Measurements from ENCODE around the gene TPRG1L.

TPRG1L gene

GRCh38 chr1:3663999-3664699 is 39.3 kb downstream of the TPRG1L start:
- no peak for DNase-seq (ENCODE audit: low read depth in 3 of 3)

DNA sequence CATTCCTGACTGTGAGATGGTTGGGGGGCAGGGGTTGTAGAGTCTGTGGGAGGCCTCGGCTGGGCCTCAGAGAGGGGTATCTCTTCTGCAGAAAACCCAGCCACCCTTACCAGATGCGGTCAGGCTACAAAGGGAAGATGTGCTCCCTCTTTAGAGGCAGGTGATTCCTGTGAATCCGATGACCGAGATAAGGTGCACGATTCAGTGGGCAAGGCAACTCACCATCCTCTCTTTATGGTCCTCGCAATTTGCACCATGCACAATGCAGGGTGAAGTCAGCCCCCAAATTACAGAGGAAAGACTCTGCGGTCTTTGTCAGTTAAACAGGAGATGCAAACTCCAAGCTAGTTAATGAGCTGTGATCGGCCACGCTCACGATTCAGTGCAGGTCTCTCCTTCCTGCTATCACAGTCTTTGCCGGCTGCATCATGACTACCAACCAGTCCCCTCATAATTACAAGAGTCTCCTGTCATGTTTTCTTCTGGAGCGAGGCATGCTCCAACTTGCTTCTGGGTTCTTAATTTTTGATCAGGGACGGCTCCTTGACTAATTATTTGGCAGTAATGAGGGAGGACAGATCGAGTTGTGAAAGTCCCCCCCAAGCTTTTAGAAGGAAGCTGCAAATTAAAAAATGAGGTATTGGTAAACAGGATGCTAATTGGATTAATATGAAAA is 40.0 kb downstream of the TPRG1L start:
- DNase-seq (ENCODE audit: low read depth in 3 of 3) = no peak

- DNase-seq (ENCODE audit: low read depth in 3 of 3) = no peak
Observed at GRCh38 chr1:3668148-3668547, 43.3 kb downstream of the TPRG1L start.

DNA sequence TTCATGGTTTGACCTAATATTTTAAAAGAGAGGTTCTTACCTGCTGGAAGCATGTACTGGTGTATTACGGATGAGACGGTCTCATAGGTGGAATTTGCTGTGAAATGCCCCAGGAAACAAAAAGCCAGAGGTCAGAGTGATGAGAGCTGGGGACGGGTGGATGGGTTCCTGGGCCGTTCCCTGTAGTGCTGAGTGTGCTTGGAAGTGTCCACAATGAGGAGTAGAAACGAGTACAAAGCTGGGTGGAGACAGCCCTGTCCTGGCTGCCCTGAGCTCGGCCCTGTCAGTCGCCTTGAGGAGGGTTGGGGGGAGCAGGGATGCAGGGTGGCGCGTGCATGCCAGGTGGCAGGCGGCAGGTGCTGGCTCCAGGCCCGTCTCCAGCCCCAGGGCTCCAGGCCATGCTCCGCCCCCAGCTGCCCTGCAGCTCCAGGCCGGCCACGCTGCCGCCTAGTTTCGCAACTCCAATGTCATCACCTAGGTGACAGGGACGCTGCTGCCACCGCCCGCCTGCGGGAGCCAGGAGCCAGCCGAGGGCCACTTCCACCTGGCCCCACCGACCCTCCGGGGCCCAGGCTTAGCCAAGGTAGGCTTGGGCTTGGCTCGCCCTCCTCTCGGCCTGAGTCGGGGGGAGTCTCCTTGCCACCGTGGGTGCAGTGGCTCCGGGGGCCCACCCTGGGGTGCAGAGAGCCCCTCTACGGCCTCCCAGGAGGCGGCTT is 43.9 kb downstream of the TPRG1L start:
- no peak for DNase-seq (ENCODE audit: low read depth in 3 of 3)

DNA sequence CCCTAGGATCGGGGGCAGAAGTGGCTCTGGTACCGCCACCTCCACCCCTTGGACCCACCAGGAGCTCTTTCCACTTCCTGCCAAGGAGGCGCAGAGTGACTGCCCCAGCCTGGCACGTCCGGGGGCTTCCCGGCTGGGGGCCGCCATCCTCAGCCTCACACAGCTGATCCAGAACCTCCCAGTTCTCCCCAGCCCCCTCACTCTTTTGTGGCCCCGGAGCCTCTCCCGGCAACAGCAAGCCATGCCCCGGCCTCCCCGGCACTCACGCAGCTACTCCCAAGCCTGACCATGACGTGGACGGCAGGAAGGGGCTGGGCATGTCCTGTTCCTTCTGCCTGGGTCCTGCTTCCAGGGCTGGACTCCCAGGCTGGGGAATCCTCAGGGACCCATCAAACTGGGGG is 44.6 kb downstream of the TPRG1L start:
- no peak for DNase-seq (ENCODE audit: low read depth in 3 of 3)

DNA sequence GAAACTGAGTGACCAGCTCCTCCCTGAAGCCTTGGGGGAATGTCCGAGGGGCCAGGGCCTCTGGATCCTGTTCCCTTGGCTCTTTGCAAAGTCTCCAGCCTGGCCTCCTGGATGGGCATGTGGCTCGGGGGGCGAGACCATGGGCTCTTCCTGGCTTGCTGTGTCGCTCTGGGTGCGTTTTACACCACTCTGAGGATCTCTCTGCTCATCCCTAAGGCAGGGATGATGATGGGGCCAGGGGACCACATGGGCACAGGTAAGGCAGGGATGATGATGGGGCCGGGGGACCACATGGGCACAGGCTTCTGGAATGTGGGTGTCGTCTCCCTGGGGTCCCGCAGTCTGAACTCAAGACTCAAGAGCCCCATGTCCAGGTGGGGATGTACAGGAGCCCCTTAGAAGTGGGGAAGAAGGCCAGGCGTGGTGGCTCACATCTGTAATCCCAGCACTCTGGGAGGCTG is 45.2 kb downstream of the TPRG1L start:
- no peak for DNase-seq (ENCODE audit: low read depth in 3 of 3)

GRCh38 chr1:3670823-3671265 is 46.0 kb downstream of the TPRG1L start:
- DNase-seq (ENCODE audit: low read depth in 3 of 3) = no peak

DNA sequence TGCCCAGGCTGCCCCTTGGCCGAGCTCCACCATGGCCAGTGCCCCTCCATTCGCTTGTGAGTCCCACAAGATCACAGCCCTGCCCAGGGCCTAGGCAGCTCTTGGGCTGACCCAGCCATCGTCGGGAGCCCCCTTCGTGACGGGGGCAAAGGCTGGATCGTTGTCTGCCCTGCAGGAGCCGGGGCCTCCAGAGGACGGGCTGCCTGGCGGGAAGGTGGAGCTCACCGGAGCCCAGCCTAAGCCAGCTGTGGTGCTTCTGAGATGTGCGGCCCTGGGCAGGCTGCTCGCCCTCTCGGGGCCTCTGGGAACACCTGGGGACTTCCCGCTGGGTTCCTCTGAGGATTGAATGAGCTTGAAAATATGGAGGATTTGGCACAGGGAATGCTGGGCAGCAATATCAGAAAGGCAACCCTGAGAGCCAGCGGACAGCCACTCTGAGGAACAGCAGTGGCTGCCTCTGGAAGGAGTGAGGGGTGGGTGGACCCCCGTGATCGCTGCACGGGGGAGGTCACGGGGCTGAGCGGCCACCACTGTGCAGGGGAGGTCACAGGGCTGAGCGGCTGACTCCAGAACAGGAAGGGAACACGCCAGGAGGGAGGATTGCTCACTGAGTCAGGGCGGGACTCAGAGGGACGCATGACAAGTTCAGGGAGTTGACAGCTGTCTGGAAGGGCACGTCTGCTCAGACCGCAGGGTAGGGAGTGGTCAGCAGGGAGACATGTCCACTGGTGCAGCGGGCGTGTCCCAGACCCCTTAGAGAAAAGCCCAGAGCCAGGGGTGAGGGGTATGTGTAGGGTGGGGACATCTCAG is 46.8 kb downstream of the TPRG1L start:
- DNase-seq (ENCODE audit: low read depth in 3 of 3) = no peak

DNA sequence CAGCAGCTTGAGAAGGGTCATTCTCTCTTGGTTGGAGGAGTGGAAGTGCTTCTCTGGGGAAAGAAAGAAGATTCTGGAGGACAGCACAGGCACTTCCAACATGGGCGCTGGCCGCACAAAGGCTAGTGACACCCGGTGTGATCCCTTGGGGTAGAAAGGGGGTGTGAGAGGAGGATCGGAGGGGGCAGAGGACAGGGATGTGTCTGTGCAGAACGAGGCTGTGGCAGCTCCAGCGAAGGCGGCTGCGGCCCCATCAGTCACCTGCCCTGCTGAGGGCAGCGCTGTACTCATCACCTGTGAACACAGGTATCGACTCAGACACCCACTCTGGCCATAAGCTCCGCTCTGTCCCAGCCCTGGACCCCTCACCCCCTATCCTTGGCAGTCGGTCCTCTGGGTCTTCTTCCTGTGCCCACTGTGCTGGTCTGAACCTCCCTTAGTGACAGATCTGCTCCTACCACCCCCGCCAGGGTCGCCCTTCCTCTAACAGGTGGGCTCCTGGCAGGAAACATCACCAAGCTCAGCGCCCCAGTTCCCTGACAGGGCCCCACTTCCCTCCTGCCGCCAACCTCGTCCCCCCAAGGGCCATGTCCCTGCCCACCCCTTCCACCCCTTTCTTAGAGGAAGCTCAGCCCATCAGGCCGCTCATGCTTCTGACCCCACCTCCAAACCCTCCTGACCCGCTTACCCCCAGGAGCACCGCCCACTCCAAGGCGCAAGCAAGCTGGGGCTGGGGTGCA is 47.6 kb downstream of the TPRG1L start:
- no peak for DNase-seq (ENCODE audit: low read depth in 3 of 3)

DNA sequence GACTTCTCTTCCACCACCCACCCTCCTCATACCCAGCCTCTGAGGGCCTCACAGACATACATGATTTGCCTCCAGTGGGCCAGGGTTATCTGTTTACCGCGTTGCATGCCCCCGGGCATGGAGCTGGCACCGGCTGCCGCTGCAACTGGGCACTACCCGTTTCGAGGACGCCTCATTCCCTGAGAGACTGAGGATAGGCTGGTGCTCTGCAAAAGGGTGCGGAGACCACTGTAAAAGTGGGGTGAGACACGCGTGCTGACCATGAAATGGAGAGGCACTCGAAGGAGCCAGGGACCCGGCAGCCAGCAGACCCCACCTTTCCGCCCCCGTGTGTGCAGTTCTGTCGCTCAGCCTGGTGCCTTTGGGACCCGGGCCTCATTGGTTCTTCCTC is 48.2 kb downstream of the TPRG1L start:
- DNase-seq (ENCODE audit: low read depth in 3 of 3) = no peak

DNA sequence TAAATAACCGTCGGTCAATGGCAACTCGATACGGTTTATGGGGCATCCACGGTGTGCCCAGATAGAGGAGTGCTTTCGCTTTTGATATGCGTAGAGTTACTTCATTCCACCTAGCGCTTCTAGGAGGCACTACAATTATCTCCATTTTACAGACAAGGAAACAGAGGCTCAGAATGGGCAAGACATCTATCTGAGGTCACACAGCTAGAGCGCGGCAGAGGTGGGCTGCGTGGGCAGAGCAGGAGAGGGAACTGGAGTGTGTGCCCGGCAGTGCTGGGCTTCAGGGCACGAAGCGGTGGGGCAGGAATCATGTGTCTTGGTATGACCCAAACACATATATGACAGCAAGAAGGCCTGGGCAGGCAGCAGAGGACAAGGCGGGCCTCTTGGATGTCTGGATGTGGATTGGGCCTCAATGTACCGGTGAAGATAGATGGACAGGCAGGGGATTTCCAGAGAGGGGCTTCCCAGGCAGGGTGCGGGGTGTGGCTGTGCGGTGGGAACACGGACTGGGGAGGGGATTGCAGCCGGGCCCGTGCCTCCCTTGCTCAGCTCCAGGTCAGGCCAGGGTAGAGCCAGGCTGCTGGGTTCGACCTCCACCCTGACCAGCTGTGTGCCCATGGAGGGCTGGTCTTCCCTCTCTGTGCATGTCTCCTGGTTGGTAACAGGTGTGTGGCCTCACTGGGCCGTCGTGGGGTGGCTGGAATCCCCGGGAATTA is 48.7 kb downstream of the TPRG1L start:
- DNase-seq (ENCODE audit: low read depth in 3 of 3) = no peak

DNA sequence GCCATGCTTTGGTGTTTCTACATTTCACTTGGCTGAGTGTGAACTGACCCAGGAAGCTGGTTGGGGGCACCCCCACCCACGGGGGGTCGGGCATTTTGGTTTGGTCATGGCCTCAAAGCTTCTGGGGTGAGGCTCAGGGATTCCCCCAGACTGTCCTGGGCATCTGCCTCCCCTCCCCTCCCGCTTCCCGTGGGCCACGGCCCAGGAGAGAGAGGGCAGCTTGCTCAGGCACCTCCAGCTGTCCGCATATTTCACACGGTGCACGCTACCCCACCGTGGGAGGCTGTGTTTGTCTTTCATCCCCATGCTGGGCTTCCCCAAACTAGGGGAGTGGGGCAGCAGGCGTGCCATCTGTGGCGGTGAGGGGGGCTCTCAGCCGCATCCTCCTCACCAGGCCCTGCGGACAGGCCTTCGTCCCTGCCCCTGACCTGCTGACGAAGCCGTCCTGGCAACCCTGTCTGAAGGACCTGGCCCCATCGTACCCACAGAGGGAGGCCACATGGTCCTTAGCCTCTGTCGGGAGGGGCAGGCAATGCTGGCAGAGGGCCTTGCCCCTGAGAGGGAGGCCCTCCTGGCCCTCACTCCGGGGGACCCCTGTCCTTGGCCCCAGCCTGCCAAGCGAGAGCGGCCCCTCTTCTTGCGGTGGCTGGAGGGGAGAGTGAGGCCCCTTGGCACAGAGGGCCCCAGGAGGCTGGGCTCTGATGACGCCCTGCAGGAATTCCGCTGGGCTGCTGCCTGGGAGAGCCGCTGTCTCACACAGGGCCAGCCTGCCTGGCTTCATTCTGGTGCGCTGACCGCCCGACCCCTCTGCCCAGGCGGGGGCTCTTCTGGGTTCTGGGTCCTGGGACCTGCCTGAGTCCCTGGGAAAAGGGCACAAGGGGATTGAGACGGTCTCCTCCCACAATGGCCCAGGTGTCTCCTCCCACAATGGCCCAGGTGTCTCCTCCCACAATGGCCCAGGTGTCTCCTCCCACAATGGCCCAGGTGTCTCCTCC is 49.6 kb downstream of the TPRG1L start:
- DNase-seq (ENCODE audit: low read depth in 3 of 3) = no peak

- DNase-seq (ENCODE audit: low read depth in 3 of 3) = no peak
Observed at GRCh38 chr1:3675436-3675835, 50.6 kb downstream of the TPRG1L start.

DNA sequence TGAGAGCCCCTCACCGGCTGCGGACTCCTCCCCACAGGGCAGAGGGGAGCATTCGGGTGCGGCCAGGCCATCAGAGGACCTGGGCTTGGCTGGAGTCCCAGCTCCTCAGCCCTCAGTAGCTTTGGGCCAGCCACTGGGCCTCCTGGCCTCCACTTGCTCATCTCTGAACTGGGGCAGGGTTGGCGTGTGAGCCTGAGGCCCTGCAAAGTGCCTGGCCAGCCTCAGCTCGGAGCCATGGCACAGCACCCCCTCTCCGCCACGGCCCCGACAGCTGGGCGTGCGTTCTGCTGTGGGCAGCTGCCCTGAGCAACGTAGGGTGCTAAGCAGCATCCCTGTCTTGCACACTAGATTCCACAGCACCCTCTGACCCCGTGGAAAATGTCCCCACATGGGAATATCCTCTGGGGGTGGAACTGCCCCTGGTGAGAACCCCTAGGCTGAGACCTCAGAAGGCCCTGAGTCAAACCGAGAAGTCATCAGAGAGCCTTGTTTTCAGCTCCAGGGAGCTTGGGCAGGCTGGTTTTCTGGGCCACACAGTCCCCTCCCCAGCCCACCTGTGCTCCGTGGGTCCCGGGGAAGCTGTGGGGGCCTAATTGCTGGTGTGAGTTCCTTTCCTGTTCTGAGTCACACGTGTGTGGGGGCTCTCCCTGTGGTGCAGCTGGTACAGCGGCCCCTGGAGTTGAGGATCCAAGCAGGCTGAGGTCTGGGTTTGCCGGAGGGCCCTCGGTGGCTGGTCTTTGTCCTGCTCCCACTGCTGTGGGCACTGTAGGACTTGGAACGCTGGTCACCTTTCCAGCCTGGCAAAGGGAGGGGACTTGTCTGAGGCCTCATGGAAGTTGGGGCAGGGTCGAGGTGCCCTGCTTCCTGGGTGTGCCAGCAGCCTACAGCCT is 52.0 kb downstream of the TPRG1L start:
- no peak for DNase-seq (ENCODE audit: low read depth in 3 of 3)

DNA sequence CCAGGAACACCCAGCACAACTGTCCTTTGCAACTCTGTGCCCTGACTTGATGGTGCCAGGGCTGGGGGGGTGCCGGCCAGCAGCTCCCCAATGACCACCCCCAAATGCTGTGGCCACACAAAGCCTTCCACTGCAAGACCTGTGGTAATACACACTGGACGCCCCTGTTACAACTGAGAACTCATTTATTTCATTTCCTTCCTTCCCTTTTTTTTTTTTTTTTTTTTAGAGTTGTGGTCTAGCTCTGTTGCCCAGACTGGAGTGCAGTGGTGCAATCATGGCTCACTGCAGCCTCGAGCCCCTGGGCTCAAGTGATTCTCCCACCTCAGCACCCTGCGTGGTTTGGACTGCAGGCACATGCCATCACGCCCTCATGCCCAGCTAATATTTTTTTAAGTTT is 52.7 kb downstream of the TPRG1L start:
- no peak for DNase-seq (ENCODE audit: low read depth in 3 of 3)

- DNase-seq (ENCODE audit: low read depth in 3 of 3) = no peak
Observed at GRCh38 chr1:3678361-3679097, 53.7 kb downstream of the TPRG1L start.

DNA sequence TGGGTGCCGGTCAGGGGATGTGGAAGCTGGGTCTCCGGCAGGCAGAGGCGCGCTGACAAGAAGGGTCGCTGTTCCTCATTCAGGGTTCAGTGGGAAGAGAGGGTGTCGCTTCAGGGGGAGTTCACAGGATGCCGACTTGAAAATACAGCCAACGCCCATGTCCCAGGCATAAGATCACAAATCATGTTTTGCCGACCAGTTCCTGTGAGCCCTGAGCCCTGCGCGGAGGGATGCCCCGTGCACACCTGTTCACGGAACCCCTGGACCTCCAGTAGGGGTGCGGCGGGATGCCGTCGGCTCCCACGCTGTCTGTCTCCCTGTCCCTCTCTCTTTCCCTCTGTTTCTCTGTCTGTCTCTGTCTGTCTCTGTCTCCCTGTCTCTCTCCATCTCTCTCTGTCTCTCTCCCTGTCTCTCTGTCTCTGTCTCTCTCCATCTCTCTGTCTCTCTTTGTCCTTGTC is 54.3 kb downstream of the TPRG1L start:
- no peak for DNase-seq (ENCODE audit: low read depth in 3 of 3)

Measured in stimulated activated CD4-positive, alpha-beta T cell treated with anti-CD3 and anti-CD28 coated beads, TNF-alpha, amount 100 ng/mL, for 4 hours (primary cell).